Stimulated activated CD8-positive, alpha-beta memory T cell treated with anti-CD3 and anti-CD28 coated beads, Interleukin-15, amount 100 ng/mL, for 1 hour (primary cell): ENCODE measurements around the gene CFAP65.

Source experiments
- DNase-seq: peaks from one replicate; pipeline ENCODE4 v3.0.0-alpha.2; 2020; ENCODE audit warnings: low read depth

The CFAP65 gene

DNA sequence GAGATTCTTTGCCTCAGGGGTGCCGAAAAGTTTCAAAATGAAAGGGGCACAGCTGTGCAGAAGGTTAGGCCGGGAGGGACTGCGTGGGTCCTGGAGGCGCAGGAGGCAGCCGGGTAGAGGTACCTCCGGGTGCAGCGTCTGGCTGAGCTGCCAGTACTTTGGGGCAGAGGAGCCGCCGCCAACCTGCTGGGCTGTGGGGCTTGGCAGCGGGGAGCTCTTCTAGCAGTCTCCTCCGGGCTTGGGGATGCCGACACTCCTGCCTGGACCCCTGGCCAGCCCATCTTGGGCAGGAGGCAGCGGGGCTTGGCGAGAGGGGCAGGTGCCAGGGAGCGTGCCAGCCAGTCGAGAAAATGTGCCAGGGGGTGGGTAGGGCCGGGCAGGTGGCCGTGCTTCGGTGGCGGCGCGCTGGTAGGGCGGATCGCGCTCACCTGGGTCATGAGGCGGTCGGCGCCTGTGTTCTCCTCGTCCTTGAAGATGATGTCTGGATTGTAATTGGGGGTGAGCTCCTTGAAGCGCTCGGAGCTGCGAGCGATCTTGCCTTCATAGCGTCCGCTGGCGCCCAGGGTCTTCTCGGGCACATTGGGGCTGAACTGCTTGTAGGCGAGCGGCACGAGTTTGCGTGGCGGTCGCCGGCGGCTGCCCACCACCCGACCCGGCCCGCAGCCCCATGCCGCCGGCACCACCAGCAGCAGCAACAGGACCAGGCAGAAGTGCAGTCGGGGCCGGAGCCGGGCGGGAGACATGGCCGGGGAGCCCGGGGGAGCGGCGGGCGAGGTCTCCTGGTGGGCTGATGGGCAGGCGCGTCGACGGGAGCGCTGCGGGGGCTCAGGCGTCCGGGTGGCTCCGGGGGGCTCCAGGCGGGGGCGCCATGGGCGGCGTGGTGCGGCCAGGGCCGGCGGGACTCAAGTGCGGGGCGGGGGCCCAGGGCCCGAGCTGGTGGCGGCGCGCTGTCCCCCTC is 18.7 kb upstream of the CFAP65 start:
- no peak for DNase-seq

DNA sequence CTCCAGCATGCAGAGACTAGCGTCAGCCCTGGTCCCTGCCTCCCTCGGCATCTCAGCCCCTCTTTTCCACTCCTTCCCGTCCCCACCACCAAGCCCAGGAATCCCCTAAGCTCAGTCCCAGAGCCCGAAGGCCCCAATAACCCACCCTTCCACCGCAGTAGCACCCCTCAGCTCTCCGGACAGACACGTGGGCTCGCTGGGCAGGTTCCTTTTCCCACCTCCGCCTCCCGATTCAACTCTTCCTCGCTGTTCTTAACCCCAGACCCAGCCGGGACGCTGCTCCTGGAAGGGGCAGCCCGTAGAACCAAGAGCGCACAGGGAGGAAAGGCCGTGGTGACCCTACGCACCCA is 18.0 kb upstream of the CFAP65 start:
- DNase-seq = no peak

GRCh38 chr2:219058541-219059374 is 17.4 kb upstream of the CFAP65 start:
- DNase-seq = no peak

- DNase-seq = peak; percentile 54
Measured at GRCh38 chr2:219057709-219058540, 16.6 kb upstream of the CFAP65 start.

- no peak for DNase-seq
Measured at GRCh38 chr2:219056896-219057708, 15.8 kb upstream of the CFAP65 start.

DNA sequence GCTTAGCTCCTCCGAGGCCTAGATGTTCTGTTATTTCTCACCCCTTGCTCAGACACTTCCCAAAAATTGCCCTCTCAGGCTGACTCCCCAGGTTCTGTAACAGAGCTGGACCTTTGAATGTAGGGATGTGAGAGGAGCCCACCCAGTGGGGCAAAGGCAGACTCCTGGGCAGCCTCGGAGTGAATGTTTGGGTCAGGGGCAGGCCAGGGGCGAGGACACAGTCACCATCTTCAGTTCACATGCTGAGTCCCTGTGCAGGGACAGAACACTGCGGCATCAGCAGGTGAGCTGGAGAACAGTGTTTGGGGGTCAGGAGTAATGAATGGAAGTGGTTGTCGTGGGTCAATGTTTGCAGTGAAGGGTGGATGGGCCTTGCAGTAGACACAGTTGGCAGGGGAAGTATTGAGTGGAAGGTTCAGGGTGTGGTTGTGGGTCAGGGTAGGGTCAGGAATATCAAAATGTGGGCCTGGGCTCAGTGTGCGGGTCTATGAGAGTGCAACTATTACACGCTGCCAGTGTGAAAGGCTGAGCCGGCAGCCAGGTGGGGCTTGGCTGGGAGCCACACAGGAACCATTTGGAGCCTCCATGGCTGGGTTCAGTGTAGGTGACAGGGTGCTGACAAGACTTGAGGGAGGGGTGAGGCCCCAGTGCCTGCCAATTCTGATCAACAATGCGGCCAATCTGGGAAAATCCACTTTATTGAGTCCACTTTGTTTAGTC is 15.0 kb upstream of the CFAP65 start:
- DNase-seq = no peak

GRCh38 chr2:219054956-219055903 is 13.9 kb upstream of the CFAP65 start:
- no peak for DNase-seq

- DNase-seq = no peak
Measured at GRCh38 chr2:219049282-219049681, 8.0 kb upstream of the CFAP65 start.

DNA sequence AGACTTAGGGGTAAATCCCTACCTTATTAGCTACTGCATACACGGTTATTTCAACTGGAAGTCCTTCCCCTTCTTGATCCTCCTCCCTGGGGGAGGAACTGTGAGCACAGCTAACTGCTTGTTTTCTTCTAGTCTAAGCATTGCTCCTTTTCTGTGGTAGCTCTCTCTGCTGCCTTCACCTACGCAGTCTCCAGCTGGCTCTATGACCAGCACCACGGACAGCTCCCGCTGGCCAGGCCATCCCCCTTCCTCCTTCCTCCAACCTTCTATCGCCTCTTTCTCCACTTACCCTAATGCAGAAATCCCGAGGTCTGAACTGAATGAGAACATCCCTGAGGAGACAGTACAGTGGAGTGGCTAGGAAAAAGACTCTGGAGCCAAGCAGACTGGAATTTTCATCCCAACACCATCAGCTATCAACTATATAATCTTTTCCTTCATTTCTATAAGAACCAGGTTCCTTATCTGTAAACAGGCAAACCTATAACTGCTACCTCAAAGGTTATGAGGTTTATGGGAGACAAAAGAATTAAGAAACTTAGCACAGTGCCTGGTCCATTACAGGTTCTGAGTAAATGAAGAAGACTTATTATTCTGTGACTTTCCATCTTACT is 4.7 kb upstream of the CFAP65 start:
- DNase-seq = no peak

GRCh38 chr2:219042750-219043149 is 1.4 kb upstream of the CFAP65 start:
- DNase-seq = no peak

- no peak for DNase-seq
Measured at GRCh38 chr2:219042157-219042556, 841 bp upstream of the CFAP65 start.

GRCh38 chr2:219038600-219038999 is 2.7 kb downstream of the CFAP65 start:
- DNase-seq = no peak

- DNase-seq = no peak
Measured at GRCh38 chr2:219037783-219038499, 3.4 kb downstream of the CFAP65 start.

GRCh38 chr2:219035942-219036341 is 5.4 kb downstream of the CFAP65 start:
- DNase-seq = no peak

DNA sequence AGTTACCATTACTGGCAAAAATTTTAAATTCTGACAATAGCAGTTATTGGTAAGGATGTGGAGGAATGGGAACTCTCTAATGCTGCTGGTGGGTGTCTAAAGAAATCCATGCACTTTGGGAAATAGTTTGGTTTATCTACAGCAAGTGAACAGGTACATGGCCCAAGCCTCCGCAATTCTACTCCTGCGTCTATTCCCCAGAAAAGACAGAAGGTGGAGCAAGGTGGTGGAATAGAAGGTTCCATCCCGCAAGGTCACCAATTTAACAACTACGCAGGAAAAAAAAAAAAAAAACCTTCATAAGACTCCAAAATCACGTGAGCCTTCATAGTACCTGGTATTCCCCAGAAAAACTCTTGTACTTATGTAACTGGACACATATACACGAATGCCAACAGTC is 6.5 kb downstream of the CFAP65 start:
- DNase-seq = no peak

DNA sequence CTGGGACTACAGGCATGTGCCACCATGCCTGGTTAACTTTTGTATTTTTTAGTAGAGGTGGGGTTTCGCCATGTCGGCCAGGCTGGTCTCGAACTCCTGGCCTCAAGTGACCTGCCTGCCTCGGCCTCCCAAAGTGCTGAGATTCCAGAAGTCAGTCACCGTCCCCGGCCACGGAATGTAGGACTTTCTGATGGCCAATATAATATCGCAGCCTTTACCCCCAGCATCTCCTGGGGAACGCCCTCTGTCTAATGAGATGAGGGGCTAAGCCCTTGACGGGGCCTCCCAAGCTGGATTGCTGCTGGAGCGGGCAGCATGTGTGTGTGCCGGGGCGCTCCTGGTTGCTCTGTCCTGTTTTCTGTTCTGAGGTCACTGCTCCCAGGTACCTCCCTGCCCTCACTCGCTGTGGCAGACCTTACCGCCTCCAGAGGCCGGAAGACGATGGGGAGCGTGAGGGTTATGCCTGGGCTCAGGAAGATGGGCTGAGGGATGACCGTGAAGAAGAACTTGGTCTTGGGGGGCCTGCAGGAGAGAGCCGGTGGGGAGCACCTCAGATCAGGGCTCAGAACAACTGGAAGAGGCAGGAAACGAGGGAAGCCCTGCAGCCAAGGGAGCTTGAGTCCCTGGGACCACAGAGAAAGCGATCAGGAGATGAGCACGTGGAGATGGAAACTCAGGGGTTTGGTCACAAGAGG is 9.1 kb downstream of the CFAP65 start:
- DNase-seq = no peak

DNA sequence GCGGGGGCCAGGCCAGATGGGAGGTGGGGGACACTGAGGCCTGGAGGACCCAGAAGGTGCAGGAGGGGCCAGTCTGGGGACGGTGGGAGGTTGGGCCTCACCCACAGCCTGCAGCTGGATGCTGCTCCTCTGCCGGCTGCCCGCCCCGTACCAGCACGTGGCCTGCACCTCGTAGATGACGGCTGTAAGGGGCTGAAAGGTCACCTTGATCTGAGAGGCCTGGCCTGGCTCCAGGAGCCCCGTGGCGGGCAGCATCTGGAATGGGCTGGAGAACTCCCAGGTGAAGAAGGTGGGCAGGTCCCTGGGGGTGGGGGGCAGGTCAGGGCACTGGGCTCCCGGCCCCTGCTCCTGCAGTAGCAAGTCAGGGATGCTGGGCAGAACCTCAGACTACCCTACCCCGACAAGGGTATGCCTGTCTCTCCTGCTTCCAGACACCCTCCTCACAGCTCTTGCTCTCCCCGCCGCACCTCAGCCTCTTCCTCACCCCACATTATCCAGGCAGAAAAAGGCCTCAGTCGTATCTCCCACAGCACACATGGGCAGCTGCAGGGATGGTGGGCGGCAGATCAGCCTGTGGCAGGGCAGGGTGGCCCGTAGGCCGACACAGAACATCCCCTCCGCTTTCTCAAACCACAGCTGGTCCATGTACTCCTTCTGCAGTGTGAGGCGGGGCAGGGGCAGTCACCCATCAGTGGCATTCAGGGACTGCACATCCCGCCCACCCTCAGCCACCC is 10.1 kb downstream of the CFAP65 start:
- DNase-seq = no peak
